ENCODE data around the gene ARHGAP40.

DNA sequence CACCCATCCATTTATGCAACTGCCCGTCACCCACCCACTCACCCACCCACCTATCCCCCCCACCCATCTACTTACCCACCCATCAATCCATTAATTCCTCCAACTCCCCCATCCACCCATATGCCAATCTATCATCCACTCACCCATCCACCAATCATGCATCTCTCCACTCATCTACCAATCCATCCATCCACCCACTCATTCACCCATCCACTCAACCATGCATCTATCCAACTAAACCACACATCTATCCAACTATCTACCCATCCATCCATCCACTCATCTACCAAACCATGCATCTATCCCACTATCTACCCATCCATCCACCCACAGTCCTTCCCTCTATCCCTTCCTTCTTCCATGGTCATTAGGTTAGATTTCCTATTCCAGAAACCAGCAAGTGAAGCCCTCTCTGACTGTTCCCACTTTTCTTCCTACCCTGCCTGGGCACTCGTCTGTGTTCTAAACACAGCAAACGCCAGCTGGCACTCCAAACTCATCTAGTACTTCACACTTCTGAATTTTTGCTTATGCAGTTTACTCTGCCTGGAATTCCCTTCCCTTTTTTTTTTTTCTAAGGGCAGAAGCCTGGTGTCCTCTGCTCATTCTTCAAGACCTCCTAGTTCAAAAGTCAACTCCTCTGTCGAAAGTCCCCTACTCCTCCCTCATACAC lies 43.1 kb downstream of the ARHGAP40 start:
- TF ChIP-seq, protein P1, sequence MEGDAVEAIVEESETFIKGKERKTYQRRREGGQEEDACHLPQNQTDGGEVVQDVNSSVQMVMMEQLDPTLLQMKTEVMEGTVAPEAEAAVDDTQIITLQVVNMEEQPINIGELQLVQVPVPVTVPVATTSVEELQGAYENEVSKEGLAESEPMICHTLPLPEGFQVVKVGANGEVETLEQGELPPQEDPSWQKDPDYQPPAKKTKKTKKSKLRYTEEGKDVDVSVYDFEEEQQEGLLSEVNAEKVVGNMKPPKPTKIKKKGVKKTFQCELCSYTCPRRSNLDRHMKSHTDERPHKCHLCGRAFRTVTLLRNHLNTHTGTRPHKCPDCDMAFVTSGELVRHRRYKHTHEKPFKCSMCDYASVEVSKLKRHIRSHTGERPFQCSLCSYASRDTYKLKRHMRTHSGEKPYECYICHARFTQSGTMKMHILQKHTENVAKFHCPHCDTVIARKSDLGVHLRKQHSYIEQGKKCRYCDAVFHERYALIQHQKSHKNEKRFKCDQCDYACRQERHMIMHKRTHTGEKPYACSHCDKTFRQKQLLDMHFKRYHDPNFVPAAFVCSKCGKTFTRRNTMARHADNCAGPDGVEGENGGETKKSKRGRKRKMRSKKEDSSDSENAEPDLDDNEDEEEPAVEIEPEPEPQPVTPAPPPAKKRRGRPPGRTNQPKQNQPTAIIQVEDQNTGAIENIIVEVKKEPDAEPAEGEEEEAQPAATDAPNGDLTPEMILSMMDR (IDR thresholded peaks at IDR 0.05) = no peak
- no peak for TF ChIP-seq POLR2A (IDR thresholded peaks at IDR 0.05)

Measured in thyroid gland (tissue), 4 donors.